NCI-H526 treated with DMSO at 0.1 percent for 48 hours (cell line): ENCODE measurements around the gene CKB.

Experiments
- DNase-seq: peaks from one replicate; lab custom pipeline; 2025; lab: John Stamatoyannopoulos, UW

Gene CKB

DNA sequence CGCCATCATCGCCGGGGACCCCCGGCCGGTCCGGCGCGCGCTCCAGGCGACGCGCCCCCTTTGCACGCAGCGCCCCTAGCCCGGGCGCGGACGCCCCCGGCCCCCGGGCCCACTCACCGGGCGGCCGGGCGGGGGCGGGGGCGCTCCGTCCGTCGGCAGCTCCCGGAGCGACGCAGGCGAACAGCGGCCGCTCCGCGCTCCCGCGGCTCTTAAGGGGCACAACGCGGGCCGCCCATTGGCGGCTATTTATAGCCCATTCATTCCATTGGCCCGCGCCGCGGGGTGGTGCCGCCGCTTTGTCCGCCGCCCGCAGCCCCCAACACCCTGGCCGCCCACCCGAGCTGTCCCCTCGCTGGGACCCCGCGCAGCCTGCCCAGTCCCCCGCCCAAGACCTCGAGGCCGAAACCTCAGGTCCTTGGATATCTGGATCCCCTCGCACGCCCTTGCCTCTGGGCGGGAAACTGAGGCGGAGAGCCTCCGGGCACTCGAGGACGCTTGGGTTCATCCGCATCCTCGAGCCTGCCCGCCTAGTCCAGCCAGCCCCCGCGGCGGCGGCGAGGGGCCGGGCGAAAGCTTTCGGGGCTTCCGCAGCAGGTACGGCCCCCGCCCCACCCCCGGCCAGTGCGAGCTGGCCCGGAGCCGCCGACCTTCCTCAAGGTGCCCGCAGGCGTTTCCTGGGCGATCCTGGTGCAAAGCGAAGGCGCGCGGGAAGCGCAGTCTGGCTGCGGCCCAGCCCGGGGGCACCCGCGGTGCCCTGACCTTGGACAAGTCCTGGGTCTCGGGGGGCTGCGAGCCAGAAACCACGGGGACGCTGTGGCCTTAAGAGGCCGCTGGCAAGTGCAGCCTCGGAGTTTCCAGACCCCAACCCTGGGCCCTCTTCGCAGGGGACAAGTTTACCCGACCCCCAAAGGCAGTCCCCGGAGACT lies at the start of gene CKB:
TSS of gene CKB (minus strand) at position 182 of the 926 bp plus-strand sequence. CDS start 337 bp downstream, outside the sequence.
- peak; percentile 43 for DNase-seq

- no peak for DNase-seq
Observed at GRCh38 chr14:103569408-103569807, 46.8 kb upstream of the CKB start.

DNA sequence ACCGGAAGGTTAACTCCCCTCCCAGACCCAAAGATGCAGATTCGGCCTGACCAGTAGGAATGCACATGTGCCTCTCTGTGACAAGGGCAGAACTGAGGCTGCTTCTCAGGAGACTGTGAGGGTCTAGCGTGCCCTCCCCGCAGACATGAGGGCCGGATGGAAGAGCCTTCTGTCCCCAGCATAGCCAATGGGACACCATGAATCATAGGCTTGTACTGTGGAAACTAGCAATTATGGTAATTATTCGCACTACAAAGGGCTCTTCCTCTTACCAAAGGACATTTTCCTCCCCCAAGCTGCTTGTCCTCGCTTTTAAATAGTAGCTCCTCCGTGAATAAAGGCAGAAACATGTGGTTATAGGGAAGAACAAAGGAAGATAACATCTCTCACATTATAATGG lies 46.3 kb upstream of the CKB start:
- no peak for DNase-seq

GRCh38 chr14:103563844-103564505 lies 41.3 kb upstream of the CKB start:
- DNase-seq: no peak

GRCh38 chr14:103563226-103563620 lies 40.6 kb upstream of the CKB start:
- DNase-seq: no peak

DNA sequence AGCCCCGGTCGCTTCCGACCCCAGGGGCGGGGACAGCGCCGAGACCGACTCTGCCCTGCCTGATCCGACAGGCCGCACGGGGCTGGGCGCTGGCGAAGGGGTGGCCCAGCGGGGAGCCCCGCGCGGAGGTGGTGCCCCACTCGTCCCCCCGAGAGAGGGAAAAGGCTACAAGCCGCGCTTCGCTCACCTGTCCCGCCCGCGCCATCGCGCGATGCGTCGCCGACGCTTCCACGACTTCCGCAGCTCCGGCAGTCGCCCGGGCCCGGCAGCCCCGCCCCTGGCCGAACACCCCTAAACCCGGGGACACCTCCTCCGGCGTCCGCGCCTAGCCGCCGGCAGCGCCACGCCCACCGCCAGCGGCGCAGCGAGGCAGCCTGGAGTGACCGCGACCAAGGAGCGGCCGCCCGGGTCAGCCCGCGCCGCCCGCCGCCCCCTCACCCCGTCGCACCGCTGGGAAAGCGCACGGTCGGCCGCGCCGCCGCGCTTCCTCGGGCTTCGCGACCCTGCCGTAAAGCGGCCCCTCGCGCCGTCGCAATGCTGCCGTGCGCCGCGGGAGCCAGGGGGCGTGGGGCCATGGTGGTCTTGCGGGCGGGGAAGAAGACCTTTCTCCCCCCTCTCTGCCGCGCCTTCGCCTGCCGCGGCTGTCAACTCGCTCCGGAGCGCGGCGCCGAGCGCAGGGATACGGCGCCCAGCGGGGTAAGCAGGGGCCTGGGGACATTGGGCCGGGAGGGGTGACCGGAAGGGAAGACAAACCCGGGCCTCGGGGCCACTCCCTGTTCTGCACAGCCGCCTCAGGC lies 40.0 kb upstream of the CKB start, which contains the start of the genes BAG5 and COA8:
TSS of gene BAG5 (minus strand) at position 229 of the 797 bp plus-strand sequence. CDS start 1,493 bp downstream, outside the sequence.
TSS of gene COA8 (plus strand) at position 532 of the 797 bp plus-strand sequence. CDS start at position 574, 42 bp downstream.
- DNase-seq: peak; percentile 62

DNA sequence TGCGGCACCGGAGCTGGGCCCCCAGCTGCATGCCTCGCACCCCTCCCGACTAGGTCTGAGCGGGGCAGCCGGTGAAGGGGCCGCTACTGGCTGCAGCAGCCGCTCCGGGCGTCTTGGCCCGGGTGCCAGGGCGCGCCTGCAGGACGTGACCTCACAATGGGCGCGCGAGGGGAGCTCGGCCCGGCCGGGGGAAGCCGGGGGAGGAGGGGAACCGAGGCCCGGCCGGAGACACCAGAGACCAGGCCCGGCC lies 39.5 kb upstream of the CKB start:
- DNase-seq: no peak

DNA sequence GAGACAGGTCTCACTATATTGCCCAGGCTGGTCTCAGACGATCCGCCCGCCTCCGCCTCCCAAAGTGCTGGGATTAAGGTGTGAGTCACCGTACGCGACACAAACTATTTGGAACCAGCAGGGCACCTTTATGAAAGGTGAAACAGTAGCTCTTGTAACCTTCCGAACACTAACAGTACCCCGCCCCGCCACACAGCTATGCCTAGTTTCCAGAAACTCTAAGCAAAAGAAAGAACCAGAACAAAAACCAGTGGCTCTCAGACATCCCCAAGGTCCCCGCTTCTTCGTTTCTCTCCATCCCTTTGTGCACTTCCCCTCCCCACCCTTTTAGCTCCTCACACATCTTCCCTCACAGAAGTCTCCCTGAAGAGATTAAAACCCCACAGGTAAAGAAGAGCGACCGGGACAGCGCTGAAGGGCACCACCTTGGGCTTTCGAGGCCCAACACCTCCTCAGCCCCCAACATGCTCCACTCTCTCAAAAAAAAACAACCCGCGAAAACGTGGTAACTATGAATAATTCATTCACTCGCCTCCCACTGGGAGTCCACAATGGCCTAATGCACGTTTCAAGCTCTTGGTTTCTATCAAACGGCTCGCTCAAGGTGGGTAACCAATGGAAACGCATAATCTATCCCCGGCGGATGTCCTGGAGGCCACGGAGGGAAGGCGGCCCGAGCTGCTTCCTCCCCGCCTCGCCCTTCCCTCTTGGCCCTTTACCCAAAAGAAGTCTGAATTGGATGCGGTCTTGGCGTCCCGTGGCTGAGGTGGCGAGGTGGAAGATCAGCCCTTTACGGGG lies 39.0 kb upstream of the CKB start:
- no peak for DNase-seq

DNA sequence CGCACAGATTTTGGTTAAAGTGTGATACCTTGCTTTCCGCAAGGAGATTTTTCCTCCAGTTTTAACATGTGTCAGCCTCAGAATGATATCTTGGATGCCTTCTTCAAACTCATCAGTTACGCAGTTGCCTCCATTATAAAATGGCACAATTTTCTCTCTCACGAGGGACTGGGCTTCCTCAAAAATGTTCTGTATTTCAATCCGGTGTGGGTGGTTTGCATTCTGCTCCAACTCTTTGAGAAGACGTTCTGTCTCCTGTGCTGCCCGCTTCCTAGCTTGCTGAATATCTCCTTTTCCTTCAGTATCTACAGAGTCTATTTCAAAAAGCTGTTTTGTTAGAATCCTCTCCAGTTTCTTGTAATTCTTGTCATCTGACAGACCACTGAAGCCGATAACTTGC lies 38.1 kb upstream of the CKB start:
- no peak for DNase-seq

- no peak for DNase-seq
Observed at GRCh38 chr14:103559766-103560165, 37.1 kb upstream of the CKB start.

- DNase-seq: peak; percentile 82
Observed at GRCh38 chr14:103558071-103558882, 35.6 kb upstream of the CKB start.

- DNase-seq: no peak
Observed at GRCh38 chr14:103556946-103557758, 34.5 kb upstream of the CKB start.

DNA sequence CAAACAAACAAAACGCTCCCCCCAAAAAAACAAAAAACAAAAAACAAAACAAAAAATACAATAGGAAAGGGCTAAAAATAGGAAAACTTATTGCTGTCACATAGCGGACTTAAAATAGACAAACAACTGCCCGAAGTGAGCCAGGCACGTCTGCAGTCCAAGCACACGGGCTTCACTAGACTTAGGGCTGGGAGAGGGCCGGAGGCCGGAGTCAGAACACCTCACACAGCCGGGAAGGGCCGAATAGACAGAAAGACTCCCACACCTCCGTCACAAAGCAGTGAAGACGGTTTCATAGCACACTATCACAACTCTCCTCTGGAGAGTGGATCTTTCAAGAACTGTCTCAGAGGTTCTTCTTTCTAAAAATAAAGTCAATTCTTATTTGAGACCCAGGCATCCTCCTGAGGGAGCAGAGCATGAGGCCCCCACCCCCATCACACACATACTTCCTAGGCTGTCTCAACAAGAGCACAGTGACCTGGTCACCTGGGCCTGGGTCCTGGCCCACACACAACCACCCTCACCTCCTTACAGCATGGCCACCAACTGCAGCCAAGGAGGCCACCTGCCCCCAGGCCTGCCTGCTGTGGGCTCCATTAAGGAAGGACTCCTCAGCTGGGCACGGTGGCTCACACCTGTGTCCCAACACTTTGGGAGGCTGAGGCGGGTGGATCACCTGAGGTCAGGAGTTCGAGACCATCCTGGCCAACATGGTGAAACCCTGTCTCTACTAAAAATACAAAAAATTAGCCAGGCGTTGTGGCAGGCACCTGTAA lies 33.1 kb upstream of the CKB start:
- DNase-seq: no peak

- no peak for DNase-seq
Observed at GRCh38 chr14:103552846-103553210, 30.2 kb upstream of the CKB start.

GRCh38 chr14:103552011-103552845 lies 29.6 kb upstream of the CKB start:
- DNase-seq: no peak

DNA sequence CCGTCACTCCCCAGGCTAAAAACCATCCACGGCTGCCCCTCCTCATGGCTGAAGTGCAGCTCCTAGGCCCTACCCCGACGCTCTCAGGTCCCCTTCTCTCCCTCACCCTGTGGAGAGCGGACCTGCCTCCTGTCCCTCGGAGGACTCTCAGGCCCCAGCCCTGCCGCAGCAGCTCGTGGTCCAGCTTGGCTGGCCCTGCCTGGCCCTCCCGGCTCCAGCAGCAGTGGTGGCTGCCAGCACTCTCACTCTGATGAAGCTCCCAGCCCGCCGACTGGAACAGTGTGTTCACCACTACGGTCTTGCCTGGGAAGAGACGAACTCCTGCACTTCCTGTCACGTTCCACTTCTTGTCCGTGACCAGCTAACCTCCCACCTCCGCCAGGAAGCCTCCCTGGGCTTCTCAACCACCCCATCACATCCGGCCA lies 28.7 kb upstream of the CKB start:
- no peak for DNase-seq

DNA sequence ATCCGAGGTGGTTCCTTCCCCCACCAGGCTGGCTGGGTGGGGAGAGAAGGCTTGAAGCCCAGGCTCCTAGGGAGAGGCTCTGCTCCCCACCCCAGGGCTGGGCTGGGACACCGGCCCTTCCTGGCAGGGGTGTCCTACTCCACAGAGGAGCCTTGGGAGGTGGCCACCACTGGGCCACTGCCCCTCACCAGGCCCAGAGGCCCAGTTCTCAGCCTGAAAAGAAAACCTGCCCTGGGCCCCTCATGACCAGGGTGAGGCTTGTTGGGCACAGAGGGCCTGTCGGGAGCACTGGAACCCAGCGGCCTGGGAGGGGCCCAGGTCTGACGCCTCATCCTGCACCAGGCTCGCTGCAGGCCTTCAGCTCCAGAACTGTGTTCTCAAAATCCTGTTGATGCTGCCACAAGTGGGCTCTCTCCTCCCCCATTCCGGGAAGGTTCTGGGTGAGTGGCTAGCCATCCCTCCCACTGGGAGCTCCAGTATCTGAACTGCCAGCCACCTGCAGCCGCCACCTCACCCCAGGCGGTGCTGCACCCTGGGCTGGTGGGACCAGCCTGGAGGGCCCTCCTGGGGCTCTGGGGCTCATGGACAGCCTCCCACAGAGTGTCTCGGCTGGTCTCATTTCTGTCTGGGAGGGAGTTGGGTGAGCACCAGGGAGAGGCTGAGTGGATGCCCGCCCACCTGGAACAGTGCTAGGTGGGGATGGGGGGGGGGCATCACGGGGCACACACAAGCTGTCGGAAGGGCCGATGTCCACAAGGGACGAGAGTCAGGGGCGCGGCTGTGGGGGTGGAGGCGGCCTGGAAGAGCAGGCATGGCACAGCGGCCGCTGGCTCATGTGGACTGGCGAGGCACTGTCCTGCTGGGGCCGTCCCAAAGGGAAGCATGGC lies 28.1 kb upstream of the CKB start:
- peak; percentile 41 for DNase-seq
